GM19455 (cell line): ENCODE measurements around the gene TRAF2.

Experiments used
- ATAC-seq: cut with Tn5 transposase; IDR thresholded peaks from one replicate; pipeline ENCODE4 v1.9.1; 2021; ENCODE audit not compliant: unreplicated experiment

TRAF2 gene

DNA sequence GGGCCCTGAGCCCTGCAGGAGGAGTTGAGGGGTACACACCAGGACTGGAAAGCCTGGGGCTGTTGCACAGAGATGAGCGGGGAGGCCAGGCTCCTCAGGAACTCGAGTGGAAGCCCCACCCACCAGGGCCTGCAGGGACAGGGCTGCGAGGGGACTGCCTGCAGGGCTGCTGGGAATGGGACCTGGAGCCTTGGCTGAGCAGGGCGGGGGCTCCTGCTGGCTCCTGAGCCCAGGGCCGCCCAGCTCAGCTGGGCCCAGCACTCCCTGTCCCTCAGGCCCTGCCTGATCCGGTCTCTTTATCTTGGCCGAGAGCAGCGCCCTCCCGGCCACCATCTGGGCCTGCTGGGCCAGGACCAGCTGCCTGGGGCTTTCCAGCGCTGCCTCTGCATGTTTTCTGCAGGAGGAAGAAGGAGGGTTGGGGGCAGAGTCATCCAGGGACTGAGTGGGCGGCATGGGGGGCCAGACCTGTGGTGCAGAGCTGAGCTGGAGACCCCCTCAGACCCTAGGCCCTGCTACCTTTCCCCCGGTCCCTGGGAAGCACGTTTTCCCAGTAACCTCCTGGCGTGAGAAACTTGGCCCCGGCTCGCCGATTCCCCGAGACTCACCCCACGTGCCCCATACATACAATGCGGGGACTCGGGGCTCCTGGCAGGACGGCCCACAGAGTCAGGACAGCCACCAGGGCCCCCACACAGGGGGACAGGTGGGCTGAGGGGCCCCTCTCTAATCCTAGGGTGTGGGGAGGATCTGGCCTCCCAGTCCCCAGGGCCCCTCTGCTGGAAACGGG lies 75.2 kb downstream of the TRAF2 start:
- ATAC-seq, result no peak

DNA sequence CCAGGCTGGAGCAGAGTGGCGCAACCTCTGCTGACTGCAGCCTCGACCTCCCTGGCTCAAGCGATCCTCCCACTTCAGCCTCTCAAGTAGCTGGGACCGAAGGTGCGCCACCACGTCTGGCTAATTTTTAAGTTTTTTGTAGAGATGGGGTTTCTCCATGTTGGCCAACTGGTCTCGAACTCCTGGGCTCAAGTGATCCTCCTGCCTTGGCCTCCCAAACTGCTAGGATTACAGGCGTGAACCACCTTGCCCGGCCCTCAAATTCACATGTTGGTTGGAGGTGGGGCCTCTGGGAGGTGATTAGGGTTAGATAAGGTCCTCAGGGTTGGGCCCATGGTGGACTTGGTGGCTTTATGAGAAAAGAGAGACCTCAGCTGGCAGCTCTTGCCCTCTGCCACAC lies 75.8 kb downstream of the TRAF2 start:
- no peak for ATAC-seq

DNA sequence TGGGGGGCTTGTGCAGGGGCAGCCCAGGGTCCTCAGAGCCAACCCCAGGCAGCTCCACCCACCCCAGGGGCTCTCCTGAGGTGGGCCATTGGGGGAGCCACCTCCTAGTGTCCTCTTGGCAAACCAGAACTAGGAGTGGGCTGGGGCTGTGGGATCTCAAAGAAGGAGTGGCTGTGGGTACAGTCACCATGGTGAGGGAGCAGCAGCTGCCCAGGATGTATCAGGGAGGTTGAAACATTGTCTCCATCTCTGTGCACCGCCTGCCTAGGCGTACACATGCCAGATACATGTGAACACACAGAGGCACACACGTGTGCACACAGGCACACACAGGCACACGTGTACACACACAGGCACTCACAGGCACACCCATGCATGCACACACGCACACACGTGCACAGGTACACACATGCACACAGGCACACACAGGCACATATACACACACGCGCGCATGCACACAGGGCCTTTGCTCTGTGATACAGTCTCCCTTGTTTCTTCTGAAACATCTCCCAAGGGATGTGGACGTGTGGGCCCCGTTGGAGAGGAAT lies 76.5 kb downstream of the TRAF2 start:
- ATAC-seq, result no peak

DNA sequence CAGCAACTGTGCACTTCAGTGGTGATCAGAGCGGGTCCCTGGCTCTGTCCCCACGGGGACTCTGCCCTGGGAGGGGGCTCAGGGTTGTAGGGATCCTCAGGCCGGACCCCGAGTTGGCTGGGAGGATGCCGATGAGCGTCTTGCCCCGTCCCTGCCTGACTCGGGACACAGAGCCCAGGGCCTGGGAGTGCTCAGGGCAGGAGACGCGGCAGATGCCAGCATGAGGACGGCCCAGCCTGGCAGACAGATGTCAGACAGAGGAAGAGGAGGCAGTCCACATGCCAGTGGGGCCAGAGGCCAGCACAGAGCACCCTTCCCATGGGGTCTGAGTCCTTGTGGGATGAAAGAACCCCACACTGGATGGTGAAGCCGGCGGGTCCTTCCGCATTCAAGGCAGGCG lies 77.0 kb downstream of the TRAF2 start:
- no peak for ATAC-seq

DNA sequence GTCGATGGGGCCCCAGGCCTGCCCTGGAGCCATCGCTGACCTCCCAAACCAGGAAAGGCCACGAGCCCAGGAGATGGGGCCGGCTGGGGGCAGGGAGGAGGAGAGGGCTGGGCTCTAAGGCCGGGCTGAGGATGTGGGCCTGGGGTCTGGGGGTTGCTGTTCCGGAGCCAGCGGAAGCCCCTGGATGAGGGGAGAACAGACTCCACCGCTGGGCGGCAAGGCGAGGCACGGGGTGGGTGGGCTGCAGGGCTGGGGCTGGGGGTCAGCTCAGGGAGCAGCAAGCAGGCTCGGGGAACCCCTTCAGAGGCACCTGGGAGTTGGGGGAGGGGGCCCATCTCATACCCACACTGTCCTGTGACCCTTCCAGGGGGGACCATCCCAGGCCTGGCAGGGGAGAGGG lies 77.4 kb downstream of the TRAF2 start:
- ATAC-seq, result no peak

DNA sequence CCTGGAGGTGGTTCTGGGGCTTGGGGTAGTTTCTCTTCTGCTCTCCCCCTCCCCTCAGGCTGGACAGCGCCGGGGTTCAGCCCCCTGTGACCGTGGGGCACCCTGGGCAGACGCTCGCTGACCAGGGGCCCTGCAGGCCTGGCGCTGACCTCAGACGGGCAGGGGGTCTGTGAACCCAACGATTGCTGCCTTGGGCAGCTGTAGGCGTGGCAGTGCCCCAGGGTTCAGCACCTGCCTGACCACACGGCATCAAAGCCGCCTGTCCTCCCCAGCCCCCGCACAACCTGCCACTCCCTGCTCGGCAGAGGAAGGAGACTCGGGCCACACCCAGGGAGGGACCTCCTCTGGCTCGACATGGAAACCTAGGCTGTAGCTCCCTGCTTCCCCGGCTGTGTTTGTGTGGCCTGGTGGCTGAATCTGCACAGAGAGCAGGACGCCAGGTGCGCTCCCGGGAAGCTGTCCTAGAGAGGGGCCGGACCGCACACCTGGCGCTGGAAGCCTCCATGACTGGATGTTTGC lies 77.9 kb downstream of the TRAF2 start:
- ATAC-seq, result no peak

- no peak for ATAC-seq
These were observed 78.6 kb downstream of the TRAF2 start for GRCh38 chr9:136964833-136965422.

- ATAC-seq, result no peak
These were observed 79.6 kb downstream of the TRAF2 start for GRCh38 chr9:136965771-136966484.

DNA sequence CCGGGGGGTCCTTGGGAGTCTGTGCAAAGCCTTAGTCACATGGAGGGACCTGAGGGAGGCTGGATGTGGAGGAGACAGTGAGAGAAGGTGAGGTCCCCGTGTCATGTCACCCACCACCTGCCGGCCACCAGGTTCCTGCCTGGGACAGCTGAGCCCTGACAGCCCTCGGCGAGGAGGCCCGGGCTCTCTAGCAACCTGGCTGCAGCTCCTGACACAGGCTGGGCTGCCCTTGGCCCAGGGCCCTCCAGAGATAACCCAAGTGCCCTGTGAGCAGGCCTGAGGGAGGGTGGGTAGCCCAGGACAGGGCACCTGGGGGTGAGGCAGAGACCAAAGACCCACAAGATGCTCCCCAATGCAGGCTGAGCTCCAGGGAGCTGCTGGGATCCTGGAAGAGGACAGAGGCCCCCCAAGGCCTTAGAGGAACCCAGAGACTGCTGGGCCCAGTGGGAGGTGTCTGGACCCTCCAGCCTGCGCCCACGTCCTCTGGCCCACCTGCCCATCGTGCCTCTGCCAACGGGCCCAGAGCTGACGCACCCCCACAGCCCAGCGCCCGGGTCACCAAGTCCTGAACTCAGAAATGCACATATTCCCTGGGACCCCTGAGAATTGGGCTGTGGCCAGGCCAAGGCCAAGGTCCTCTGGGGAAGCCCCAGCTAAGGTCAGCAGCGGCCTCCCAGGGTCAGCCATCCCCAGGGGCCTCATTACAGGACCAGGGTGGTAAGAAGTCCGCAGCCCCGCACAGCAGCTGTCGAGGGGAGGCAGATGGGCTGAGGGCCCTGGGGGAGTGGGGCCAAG lies 82.2 kb downstream of the TRAF2 start:
- ATAC-seq, result no peak

DNA sequence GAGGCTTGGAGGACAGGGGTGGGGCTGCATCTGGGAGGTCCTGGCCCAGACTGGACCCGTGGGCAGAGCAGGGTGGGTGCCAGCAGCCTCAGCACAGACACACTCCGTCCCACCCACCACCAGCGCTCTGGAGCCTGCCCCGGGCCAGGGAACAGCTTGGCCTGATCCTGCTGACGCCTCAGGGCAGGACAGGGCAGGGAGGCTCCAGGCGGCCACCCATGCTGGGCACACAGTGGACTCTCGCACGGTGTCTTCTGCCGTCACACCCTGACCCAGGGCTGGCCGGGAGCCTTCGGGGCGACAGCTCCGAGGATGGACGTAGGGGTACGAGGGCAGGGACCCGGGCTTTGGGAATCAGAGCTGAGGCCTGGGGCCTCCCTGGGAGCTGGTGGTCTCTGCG lies 82.8 kb downstream of the TRAF2 start:
- ATAC-seq, result no peak

GRCh38 chr9:136969774-136970173 lies 83.5 kb downstream of the TRAF2 start:
- ATAC-seq, result no peak

DNA sequence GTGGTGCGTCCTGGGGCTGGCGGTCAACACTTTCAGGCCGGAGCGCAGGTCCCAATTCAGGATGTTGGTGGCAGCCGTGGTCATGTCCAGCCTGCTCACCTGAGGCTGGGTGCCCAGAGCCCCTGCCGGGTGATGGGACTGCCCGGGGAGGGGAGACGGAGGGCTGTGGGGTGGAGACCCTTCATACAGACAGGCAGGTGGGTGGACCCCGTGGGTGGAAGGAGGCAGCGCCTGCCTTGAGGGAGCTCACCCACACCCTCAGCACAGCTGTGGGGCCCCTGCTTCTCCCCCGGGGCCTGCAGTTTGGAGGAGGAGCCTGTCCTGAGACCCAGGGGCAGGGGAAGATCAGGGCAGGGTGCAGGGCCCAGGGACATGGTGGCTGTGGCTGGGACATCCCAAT lies 84.0 kb downstream of the TRAF2 start:
- ATAC-seq, result no peak

DNA sequence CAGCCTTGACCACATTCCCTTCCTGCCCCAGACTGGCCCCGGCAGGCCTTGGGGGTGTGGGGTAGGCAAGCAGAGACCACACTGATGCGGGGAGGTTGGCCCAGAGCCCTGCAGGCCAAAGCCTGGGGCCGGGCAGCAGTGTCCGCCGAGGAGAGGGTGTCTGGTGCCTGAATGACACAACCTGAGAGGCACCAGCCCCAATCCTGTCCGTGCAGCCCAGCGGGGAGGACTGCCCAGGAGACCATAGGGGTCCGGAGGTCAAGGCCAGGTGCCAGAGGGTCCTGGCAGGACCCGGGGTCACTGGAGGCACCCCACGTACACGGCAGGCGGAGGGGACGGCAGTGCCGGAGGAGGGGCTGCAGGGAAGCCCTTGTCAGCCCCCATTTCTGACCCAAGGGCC lies 85.4 kb downstream of the TRAF2 start:
- no peak for ATAC-seq

GRCh38 chr9:136972335-136972734 lies 86.0 kb downstream of the TRAF2 start:
- ATAC-seq, result no peak

DNA sequence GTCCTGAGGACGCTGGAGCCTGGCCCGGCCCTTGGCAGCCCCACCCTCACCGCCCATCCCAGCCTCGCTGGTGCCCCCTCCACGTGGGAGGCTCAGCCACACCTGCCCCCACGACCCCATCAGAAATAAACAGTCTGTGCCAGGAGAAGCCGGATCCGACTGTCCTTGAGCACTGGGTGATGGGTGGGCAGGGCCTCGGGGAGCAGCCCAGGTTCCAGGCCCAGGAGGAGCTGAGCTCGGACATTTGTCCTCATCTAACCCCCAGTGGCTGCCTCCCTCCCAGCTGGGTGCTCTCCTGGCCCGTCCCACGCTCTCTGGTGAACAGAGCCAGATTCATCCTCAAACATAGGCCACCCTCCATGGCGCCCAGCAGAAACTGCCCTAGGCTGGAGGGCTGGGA lies 86.4 kb downstream of the TRAF2 start:
- ATAC-seq, result no peak

GRCh38 chr9:136973618-136974617 lies 87.6 kb downstream of the TRAF2 start:
- ATAC-seq, result no peak

DNA sequence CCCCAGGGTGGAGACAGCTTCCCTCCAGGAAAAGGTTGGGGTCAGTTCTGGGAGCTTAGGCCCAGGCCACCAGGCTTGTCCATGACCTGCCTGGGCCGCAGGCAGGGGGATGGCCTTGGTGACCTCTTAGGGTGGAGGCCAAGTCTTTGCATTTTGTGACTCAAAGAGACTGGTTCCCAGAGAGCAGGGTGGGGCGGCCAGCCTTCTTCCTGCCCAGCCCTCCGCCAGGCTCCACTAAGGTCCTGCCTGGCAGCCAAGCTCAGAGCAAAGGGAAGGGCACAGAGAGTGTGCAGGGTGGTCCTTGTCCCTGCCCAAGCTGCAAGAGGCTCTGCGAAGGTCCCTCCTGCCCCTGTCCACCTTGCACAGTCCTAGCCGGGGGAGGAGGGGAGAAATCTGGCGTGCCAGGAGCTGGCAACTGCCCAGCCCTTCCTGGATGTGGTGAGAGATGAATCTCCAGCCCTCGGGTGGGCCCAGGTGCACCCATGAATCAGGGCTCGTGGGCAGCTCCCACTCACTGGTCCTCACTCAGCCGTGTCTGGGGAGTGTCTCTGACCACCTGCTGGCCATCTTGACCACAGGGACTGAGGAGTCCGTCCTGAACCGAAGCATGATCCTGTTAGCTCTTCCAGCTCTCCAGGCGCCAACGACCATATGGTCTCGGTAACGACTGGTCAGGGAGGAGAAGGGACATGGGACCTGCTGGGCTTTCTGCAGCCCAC lies 88.7 kb downstream of the TRAF2 start:
- no peak for ATAC-seq

DNA sequence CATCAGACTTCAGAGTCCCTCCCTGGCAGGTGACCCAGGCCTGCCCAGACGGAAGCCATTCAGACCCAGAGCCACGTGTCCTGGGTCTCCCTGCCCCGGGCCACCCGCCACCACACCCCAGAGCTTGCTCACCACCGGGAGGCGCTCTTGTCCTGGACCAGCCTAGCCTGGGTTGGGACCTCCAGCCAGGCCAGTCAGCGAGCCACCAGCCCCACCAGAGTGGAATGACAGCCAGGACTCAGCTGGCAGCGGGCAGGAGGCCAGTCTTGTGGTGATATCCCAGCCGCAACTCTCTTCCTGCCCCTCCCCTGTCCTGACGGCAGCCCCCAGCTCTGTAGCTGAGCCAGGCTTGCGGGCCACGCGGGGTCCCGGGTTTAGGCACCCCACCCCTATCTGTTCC lies 89.3 kb downstream of the TRAF2 start:
- ATAC-seq, result no peak
